ENCODE data around the gene SRP14.
"Not testable (repeated sequence)": the region's sequence is repeated elsewhere in the genome, so short reads cannot be mapped to it uniquely, and the experiment has no call there.

Gene SRP14

GRCh38 chr15:40048211-40048792, 9.3 kb upstream of the SRP14 start:
- peak overlapping the region; percentile 66 for H3K4me3 Mint-ChIP-seq
- peak overlapping the region; percentile 97 for H3K27ac Mint-ChIP-seq
- H3K9me3 Mint-ChIP-seq = no peaks in the 10 kb centered on the region
- no peak for DNase-seq
- no peaks in the 10 kb centered on the region for H3K27me3 Mint-ChIP-seq
- ATAC-seq = no peak
- peaks cover 9% of the 10 kb centered on the region for H3K36me3 Mint-ChIP-seq (ENCODE audit: low read depth)
- H3K4me1 Mint-ChIP-seq = peaks cover 87% of the 10 kb centered on the region

DNA sequence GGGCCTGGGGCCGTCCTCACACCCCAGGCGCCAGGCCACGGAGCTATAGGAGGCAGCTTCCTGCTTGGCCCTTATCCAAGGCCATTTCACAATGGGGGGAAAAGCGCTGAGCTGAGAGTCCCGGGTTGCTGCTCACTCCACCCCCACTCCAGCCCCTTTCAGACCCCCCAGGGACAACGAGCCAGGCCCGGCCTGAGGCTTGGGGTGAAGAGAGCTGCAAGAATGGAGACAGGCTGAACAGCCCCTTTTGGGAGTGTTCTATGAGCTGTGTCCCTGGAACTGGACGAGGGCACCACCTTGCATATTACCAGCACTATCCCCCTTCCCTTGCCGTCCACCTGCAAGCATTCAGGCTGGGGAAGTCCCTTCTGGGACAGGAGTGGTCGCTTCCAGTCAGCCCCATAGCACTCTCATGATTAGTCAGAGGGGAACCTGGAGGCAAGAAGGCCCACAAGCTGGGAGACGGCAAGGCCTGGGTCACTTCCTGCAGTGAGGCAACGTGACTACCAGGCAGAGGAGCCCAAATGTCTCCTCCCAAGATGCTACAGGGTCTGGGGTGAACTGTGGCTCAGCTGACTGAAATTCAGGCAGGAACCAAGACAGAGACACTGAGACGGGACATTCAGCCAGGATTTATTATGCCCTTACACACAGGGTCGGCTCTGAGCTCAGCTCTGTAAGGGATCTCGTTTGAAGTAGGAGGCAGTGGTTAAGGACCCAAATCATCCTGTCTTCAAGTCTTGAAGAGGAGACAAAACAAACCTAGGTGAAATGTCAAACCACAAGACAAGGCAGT, 8.6 kb upstream of the SRP14 start:
- Mint-ChIP-seq H3K9me3 (no peaks in the 10 kb centered on the region), H3K4me1 (peaks cover 80% of the 10 kb centered on the region), H3K27ac (peak overlapping the region; percentile 97), H3K36me3 (ENCODE audit: low read depth) (peaks cover 6% of the 10 kb centered on the region), H3K4me3 (peak overlapping the region; percentile 66), H3K27me3 (no peaks in the 10 kb centered on the region)
- ATAC-seq (peak; percentile 76), DNase-seq (peak; percentile 75)

DNA sequence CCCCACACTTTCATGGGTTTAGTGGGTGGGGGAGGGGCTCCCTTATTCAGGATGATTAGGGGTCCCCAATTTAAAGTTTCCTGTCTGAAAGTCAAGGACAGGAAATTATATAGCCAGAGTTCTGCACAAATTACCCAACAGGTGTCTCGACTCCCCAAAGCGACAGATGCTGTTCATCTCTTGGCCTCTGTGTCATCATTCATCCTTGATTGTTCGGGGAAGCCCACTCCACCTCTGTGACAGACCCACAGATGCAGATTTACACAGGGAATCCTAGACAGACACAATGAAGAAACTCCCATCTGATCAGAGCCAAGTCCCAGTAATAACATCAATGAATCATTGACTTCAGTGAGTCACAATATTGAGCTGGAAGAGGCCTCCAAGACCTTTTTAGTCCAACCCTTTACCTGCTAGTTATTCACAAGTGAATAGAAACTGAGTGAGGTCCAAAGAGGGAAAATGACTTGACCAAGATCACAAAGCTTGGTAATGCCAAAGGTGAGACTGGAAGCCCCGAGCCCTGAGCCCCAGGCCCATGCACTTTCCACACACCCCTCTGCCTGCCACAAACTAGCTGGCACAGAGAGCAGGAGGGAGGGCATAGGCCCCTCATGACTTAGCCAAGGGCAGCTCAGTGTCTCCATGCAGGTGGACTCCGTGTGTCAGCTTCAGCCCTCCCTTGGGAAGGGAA, 7.9 kb upstream of the SRP14 start:
- H3K4me1 Mint-ChIP-seq = peaks cover 73% of the 10 kb centered on the region
- H3K4me3 Mint-ChIP-seq = peak overlapping the region; percentile 66
- peak; percentile 37 for ATAC-seq
- H3K9me3 Mint-ChIP-seq = no peaks in the 10 kb centered on the region
- H3K27me3 Mint-ChIP-seq = no peaks in the 10 kb centered on the region
- no peak for DNase-seq
- H3K36me3 Mint-ChIP-seq (ENCODE audit: low read depth) = peaks cover 6% of the 10 kb centered on the region
- peak overlapping the region; percentile 97 for H3K27ac Mint-ChIP-seq

GRCh38 chr15:40045572-40046217, 6.7 kb upstream of the SRP14 start:
- Mint-ChIP-seq H3K27me3 (no peaks in the 10 kb centered on the region), H3K9me3 (no peaks in the 10 kb centered on the region), H3K27ac (peak overlapping the region; percentile 43), H3K4me1 (peaks cover 72% of the 10 kb centered on the region), H3K4me3 (no peak overlapping the region), H3K36me3 (ENCODE audit: low read depth) (peaks cover 6% of the 10 kb centered on the region)
- no peak for DNase-seq
- no peak for ATAC-seq

DNA sequence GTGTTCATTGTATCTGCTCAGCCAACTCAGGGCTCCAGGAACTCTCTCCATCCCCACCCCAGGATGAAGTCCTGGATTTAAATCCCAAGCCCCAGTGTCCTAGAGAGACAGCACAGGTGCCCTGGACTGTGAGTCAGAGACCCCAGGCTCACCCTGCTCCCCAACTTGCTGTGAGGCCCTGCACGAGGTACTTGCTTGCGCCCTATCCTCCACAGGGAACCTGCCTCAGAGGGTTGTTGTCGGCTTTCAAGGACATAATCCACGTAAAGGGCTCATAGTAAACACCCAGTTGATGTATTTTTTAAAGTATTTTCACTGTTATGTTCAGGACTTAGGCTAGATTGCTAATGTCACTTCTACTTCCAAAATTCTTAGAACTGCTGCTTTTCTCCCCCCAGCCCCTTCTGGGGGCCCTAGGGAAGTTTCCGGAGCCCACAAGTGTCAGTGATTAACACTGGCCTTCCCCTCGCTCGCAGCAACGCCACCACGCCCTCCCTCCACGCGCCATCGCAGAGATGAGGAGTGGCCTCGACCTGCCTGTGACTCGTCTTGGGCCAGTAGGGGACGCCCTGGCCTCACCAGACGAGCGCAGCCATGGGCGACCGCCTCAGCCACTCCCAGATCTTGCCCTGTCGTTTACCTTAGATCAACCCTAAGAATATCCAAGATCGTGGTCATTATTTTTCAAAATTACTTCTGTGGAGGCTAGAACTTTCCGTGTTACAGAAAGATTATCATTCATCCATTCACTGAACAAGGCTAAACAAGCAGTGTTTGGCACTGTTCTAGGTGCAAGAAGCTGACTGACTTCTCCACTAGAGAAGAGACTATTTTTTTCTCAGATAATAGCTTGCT, 6.0 kb upstream of the SRP14 start:
- peaks cover 76% of the 10 kb centered on the region for H3K4me1 Mint-ChIP-seq
- H3K27ac Mint-ChIP-seq = peak overlapping the region; percentile 43
- no peaks in the 10 kb centered on the region for H3K9me3 Mint-ChIP-seq
- DNase-seq (peak; percentile 92), ATAC-seq (peak; percentile 78)
- peak overlapping the region; percentile 61 for H3K4me3 Mint-ChIP-seq
- H3K36me3 Mint-ChIP-seq (ENCODE audit: low read depth) = peaks cover 10% of the 10 kb centered on the region
- H3K27me3 Mint-ChIP-seq = no peaks in the 10 kb centered on the region

DNA sequence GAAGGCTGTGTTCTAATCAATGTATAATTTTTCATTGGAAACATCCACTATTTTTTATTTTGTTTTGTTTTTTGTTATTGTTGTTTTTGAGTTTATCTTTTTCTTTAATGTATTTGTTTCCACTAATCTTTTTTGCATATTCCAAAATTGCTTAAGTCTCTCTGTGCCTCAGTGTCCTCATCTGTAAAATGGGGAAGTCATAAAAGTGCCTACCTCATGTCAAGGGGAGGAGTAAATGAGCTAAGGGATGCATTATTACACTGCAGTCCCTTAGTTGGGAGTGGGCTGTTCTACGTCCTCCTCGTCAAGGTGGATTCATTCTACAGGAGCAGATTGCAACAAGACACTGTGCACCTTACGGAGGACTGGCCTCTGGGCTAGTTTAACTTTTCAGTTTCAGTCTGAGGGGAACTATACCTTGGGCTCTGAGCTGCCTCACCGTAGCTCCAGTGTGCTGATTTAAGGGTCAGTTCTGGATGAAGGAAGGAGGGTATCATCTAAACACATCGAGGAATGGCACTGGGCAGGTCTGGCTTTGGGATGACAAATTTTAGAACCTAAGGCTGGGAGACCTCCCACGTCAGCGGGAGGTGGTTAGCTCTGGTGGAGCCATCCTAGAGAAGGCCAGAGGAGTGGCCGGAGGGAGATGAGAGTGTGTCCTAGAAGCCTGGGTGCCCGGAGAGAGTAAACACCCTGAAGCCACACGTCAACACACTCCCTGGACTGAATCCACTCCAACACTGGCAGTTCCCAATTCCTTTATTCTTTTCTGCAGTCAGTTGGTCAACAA, 5.1 kb upstream of the SRP14 start:
- H3K36me3 Mint-ChIP-seq (ENCODE audit: low read depth) = peaks cover 12% of the 10 kb centered on the region
- H3K27ac Mint-ChIP-seq = peak overlapping the region; percentile 43
- H3K27me3 Mint-ChIP-seq = no peaks in the 10 kb centered on the region
- no peak for DNase-seq
- H3K4me1 Mint-ChIP-seq = peaks cover 68% of the 10 kb centered on the region
- no peaks in the 10 kb centered on the region for H3K9me3 Mint-ChIP-seq
- peak overlapping the region; percentile 61 for H3K4me3 Mint-ChIP-seq
- ATAC-seq = no peak

DNA sequence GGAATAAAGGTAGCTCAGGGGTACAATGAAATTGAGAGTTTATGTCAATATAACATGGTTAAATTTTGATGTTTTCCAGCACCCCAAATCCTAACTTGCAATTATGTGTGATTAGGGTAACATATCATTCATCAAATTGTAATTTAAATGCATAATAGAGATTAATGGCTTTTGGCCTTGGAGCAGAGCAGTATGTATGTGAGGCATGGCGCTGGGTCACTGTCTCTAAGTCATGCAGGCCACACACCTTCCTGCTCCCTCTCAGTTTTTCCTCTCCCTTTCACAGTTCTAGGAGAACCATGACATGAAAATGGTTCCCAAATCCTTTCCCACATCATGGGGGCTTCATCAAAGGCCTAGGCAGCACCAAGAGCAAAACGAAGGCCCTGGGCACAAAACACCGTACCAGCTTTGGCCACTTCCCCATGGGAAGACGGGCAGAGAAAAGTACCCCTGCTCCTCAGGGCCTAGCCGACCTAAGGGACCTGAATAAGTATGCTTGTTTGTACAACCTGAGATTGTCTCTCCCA, 3.9 kb upstream of the SRP14 start:
- Mint-ChIP-seq H3K36me3 (ENCODE audit: low read depth) (peaks cover 17% of the 10 kb centered on the region), H3K27ac (no peak overlapping the region), H3K4me3 (no peak overlapping the region), H3K9me3 (no peaks in the 10 kb centered on the region), H3K27me3 (no peaks in the 10 kb centered on the region), H3K4me1 (peaks cover 62% of the 10 kb centered on the region)
- DNase-seq (no peak), ATAC-seq (no peak)

GRCh38 chr15:40040770-40041169, 1.8 kb upstream of the SRP14 start:
- H3K36me3 Mint-ChIP-seq (ENCODE audit: low read depth) = peaks cover 33% of the 10 kb centered on the region

GRCh38 chr15:40040293-40040635, 1.3 kb upstream of the SRP14 start:
- Mint-ChIP-seq H3K9me3 (no peaks in the 10 kb centered on the region), H3K36me3 (ENCODE audit: low read depth) (peaks cover 37% of the 10 kb centered on the region), H3K27me3 (no peaks in the 10 kb centered on the region), H3K4me3 (peak overlapping the region; percentile 98), H3K27ac (peak overlapping the region; percentile 67), H3K4me1 (peaks cover 60% of the 10 kb centered on the region)
- no peak for DNase-seq
- no peak for ATAC-seq

More at GRCh38 chr15:40040770-40041169, 1.8 kb upstream of the SRP14 start:
- Mint-ChIP-seq H3K9me3 (no peaks in the 10 kb centered on the region), H3K27ac (no peak overlapping the region), H3K4me1 (peaks cover 62% of the 10 kb centered on the region), H3K27me3 (no peaks in the 10 kb centered on the region), H3K4me3 (peak overlapping the region; percentile 98)
- ATAC-seq = no peak
- DNase-seq = no peak

DNA sequence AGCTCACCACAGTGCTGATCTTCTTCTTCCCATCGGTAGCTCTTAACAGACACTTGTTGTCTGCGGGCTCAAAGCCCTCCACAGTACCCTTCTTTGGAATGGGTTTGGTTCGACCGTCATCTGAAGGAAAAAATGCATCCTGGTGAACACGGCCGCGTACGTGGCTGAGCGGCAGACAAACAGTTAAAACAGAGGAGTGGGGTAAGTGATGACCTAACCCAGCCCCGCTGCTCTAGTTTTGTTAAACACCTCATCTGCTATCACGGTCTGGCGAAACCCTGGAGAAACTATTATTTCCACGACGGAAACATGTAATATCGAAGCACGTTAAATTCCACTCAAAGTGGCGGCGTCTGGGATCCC, 725 bp downstream of the SRP14 start:
- ATAC-seq (no peak), DNase-seq (no peak)
- Mint-ChIP-seq H3K36me3 (ENCODE audit: low read depth) (peaks cover 48% of the 10 kb centered on the region), H3K27me3 (no peaks in the 10 kb centered on the region), H3K4me1 (peaks cover 50% of the 10 kb centered on the region), H3K9me3 (no peaks in the 10 kb centered on the region), H3K4me3 (peak overlapping the region; percentile 98), H3K27ac (peak overlapping the region; percentile 90)

DNA sequence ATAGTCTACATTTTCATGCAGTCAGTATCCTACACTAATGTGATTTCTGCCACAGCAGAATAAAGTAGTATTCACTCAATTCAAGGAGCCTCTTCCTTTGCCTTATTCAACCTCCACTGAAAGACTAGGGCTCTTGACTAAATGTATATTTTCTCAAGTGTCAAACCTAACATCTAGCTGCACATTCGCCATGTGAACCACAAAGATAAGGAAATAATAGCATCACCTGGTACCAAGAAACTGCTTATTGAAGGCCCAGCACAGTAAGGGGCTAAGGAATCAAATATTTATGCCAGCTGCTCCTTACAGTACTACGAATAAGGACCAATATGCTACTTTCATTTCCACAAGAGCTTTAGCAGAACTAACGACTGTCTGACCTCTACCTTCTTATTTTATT, 1.3 kb downstream of the SRP14 start:
- peak overlapping the region; percentile 90 for H3K27ac Mint-ChIP-seq
- H3K4me3 Mint-ChIP-seq = peak overlapping the region; percentile 98
- H3K9me3 Mint-ChIP-seq = no peaks in the 10 kb centered on the region
- DNase-seq = no peak
- H3K4me1 Mint-ChIP-seq = peaks cover 50% of the 10 kb centered on the region
- ATAC-seq = no peak
- no peaks in the 10 kb centered on the region for H3K27me3 Mint-ChIP-seq
- peaks cover 51% of the 10 kb centered on the region for H3K36me3 Mint-ChIP-seq (ENCODE audit: low read depth)

- H3K36me3 Mint-ChIP-seq (ENCODE audit: low read depth) = peaks cover 64% of the 10 kb centered on the region
- H3K4me1 Mint-ChIP-seq = peaks cover 37% of the 10 kb centered on the region
- H3K4me3 Mint-ChIP-seq, H3K9me3 Mint-ChIP-seq, H3K27ac Mint-ChIP-seq, DNase-seq, H3K27me3 Mint-ChIP-seq, ATAC-seq: not testable (repeated sequence)
These were observed 3.8 kb downstream of the SRP14 start for GRCh38 chr15:40035182-40035581.

- ATAC-seq = no peak
- no peaks in the 10 kb centered on the region for H3K27me3 Mint-ChIP-seq
- peaks cover 34% of the 10 kb centered on the region for H3K4me1 Mint-ChIP-seq
- no peak overlapping the region for H3K4me3 Mint-ChIP-seq
- no peak for DNase-seq
- no peaks in the 10 kb centered on the region for H3K9me3 Mint-ChIP-seq
- H3K27ac Mint-ChIP-seq = peak overlapping the region; percentile 46
- peaks cover 68% of the 10 kb centered on the region for H3K36me3 Mint-ChIP-seq (ENCODE audit: low read depth)
These were observed 4.6 kb downstream of the SRP14 start for GRCh38 chr15:40034186-40034946.

Data from activated naive CD8-positive, alpha-beta T cell treated with anti-CD3 and anti-CD28 coated beads, Interleukin-2, amount 50 U/mL, for 24 hours (primary cell).